Astrocyte of the spinal cord (primary cell): ENCODE results near the gene SCN10A.

Experiments
- DNase-seq: peaks from one replicate; pipeline ENCODE4 v3.0.0; 2011; ENCODE audit warnings: low read depth, low spot score
- H3K4me3 ChIP-seq: 2 replicates; pipeline ENCODE4 v1.5.1; 2011; ENCODE audit warnings: low read depth, mild to moderate bottlenecking, low read length, moderate library complexity
- in situ Hi-C: cut with HindIII; loops from 2 replicates; pipeline ENCODE4 v1.10.0; 2017; ENCODE audit warnings: low sequenced_read_pairs
- TF ChIP-seq, protein P1 (sequence below): IDR thresholded peaks from 2 replicates; pipeline ENCODE4 v1.5.1; 2012; ENCODE audit warnings: low read depth, mild to moderate bottlenecking, low read length, inconsistent platforms

Gene SCN10A

GRCh38 chr3:38655708-38656300 lies 160.2 kb downstream of the SCN10A start:
- peak; percentile 50 for DNase-seq
- TF ChIP-seq, protein P1, sequence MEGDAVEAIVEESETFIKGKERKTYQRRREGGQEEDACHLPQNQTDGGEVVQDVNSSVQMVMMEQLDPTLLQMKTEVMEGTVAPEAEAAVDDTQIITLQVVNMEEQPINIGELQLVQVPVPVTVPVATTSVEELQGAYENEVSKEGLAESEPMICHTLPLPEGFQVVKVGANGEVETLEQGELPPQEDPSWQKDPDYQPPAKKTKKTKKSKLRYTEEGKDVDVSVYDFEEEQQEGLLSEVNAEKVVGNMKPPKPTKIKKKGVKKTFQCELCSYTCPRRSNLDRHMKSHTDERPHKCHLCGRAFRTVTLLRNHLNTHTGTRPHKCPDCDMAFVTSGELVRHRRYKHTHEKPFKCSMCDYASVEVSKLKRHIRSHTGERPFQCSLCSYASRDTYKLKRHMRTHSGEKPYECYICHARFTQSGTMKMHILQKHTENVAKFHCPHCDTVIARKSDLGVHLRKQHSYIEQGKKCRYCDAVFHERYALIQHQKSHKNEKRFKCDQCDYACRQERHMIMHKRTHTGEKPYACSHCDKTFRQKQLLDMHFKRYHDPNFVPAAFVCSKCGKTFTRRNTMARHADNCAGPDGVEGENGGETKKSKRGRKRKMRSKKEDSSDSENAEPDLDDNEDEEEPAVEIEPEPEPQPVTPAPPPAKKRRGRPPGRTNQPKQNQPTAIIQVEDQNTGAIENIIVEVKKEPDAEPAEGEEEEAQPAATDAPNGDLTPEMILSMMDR, result peak; percentile 57
- H3K4me3 ChIP-seq, result no peak overlapping the region
- in situ Hi-C loops, result no loop called here

DNA sequence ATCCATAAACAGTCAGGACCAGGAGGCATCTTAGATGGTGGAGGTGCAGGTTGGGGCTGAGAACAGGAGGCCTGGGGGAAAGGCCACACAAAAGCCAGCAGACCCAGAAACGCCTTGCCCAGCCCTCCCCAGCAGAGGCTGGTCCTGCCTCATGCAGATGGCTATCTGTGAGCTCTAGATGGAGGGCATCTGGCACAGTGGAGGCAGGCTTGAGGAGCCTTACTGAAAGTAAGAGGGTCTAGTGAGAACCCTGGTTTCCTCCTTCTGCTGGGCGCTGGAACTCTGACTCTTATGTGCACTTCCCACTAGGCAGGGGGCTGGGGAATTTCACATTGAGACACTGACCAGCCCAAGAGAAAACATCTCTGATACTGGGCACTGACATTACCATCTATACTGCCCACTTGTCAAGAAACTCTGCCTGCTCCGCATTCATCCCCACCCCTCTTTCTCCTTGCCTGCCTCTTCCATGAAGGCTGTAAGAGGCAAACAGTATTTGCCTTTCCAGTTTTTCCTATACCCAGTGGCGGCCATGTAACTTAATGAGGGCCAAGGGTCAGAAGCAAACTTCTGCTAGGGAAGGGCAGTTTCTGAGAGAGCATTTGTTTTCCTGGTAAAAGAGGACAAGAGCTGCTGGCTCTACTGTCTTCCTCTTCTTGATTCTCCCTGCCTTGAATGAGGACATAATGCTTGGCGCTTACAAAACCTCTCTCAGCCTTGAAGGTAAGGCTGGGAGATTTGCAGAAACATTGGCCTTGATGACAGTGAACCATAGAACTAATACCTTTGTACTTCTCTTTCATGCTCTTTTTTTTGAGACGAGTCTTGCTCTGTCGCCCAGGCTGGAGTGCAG lies 162.1 kb downstream of the SCN10A start:
- no peak overlapping the region for H3K4me3 ChIP-seq
- in situ Hi-C loops, result no loop called here
- DNase-seq, result no peak
- TF ChIP-seq, protein P1, result no peak

DNA sequence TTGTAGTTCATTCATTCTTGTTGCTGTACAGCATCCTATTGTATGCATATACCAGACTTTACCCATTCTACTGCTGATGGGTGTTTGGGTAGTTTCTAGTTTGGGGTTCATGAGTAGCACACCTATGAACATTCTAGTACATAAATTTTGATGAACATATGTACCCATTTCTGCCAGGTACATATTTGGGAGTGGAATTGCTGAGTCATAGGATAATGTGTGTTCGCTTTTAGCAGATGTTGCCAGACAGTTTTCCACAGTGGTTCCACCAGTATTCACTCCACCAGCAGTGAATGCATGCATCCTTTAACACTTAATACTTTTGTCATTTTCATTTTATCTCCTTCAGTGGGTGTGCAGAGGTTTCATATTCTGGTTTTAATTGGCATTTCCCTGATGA lies 163.1 kb downstream of the SCN10A start:
- TF ChIP-seq, protein P1, result no peak
- H3K4me3 ChIP-seq, result no peak overlapping the region
- DNase-seq, result no peak
- in situ Hi-C loops, result no loop called here

DNA sequence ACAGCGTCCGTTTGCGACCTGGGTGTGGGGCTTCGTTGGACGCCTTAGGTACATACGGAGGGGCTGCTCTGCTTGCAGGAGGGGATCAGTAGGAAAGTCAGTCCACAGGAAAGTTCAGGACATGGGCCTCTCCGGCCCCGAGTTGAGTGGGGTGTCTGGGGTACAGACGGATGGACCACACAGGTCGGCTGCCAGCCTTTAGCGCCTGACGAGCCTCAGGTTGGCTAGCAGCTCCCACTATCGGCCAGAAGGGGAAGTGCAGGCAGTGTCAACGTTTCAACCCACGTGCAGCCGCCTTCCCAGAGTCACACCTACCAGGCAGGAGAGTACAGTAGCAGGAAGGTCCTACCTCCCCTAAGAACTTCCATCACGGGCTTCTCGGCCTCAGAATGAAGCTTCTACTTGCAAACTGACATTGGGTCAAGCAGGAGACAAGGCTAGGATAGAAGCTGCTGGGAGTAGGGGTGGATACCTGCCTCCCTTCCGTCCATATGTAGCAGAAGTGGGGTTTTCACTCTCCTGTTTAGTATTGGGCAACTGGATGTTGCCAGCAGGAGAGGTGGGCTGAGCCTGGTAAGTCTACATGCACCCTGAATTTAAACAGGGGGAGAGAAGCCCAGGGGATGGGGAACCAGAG lies 164.7 kb downstream of the SCN10A start:
- in situ Hi-C loops, result no loop called here
- H3K4me3 ChIP-seq, result no peak overlapping the region
- TF ChIP-seq, protein P1, result peak; percentile 99
- DNase-seq, result peak; percentile 50

GRCh38 chr3:38650248-38650951 lies 165.6 kb downstream of the SCN10A start:
- no peak for DNase-seq
- TF ChIP-seq, protein P1, result no peak
- H3K4me3 ChIP-seq, result no peak overlapping the region
- in situ Hi-C loops, result no loop called here
